ENCODE data around the gene LOXL3. TPM values are rescaled to one million over a fixed set of nuclear protein-coding genes. Genes with fewer than 3 reads are reported as not detected.

LOXL3 gene
- total RNA-seq, 1 experiment from 2014 or later: 0.88 TPM

DNA sequence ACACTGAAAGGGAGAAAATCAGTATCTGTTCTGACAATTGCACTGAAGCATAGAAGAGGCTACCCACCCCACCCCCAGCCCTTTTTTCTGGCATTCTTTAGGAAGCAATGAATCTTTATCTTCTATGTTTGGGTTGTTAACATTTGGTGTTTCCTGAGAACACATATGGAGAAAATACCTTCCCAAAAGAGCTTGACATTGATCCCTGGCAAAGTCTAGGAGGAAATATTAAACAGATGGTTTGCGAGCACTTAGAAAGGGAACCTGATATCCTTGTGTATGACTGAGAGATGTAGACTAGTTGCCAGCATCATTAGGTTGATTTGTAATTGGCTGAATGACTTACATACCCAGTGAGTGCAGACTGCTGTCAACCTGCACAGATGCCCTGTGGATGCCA, 43.7 kb upstream of the LOXL3 start:
- DNase-seq (ENCODE audit: low spot score): no peak
- Histone ChIP-seq H3K4me1 (ENCODE audit: insufficient read depth, low read length, poor library complexity, severe bottlenecking) (no peaks in the 10 kb centered on the region), H3K36me3 (ENCODE audit: insufficient read depth, low read length, poor library complexity, severe bottlenecking) (no peaks in the 10 kb centered on the region), H3K27ac (ENCODE audit: low read depth, low read length, poor library complexity, severe bottlenecking) (no peak overlapping the region), H3K27me3 (replicated peaks; ENCODE audit: insufficient read depth, low read depth, low read length, poor library complexity) (peaks cover 7% of the 10 kb centered on the region), H3K4me3 (ENCODE audit: low read depth, low read length, poor library complexity, severe bottlenecking) (no peak overlapping the region), H3K9me3 (ENCODE audit: low read depth, low read length, poor library complexity, severe bottlenecking) (no peaks in the 10 kb centered on the region)
- BruUV-seq (replicated peaks): no TSS peak
- ChIA-PET CTCF (interaction anchor here (0.6 to 1.0 kb wide), 3 partner anchors 8 to 291 kb away, joined by 4 to 13 read pairs (median 12); no protein-coding TSS in a partner anchor), POLR2A (ENCODE audit: low non-redundant PET) (no interaction called here)
- intact Hi-C loops (cut with micrococcal nuclease; ENCODE audit: unreplicated experiment): no loop called here
- no peak for TF ChIP-seq EZH2 (IDR thresholded peaks at IDR 0.05; ENCODE audit: borderline replicate concordance, low read depth, low read length, poor library complexity, severe bottlenecking)
- TF ChIP-seq, protein P1, sequence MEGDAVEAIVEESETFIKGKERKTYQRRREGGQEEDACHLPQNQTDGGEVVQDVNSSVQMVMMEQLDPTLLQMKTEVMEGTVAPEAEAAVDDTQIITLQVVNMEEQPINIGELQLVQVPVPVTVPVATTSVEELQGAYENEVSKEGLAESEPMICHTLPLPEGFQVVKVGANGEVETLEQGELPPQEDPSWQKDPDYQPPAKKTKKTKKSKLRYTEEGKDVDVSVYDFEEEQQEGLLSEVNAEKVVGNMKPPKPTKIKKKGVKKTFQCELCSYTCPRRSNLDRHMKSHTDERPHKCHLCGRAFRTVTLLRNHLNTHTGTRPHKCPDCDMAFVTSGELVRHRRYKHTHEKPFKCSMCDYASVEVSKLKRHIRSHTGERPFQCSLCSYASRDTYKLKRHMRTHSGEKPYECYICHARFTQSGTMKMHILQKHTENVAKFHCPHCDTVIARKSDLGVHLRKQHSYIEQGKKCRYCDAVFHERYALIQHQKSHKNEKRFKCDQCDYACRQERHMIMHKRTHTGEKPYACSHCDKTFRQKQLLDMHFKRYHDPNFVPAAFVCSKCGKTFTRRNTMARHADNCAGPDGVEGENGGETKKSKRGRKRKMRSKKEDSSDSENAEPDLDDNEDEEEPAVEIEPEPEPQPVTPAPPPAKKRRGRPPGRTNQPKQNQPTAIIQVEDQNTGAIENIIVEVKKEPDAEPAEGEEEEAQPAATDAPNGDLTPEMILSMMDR (conservative IDR thresholded peaks at IDR 0.05; ENCODE audit: low read depth, low read length): no peak

DNA sequence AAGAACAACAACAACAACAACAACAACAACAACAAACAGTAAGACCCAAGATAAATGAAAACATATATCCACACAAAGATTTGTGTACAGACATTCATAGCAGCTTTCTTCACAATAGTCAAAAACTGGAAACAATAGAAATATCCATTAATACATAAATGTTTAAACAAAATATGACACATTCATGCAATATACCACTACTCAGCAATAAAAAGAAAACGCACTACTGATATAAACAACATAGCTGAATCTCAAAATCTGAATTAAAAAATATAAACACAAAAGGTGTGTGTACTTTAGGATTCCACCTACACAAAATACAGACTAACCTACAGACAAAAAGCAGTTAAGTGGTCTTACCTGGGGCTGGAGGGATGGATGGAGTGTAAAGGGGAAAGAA, 42.8 kb upstream of the LOXL3 start:
- CTCF ChIA-PET: no interaction called here
- no peak overlapping the region for H3K4me3 ChIP-seq (ENCODE audit: low read depth, low read length, poor library complexity, severe bottlenecking)
- intact Hi-C loops (cut with micrococcal nuclease; ENCODE audit: unreplicated experiment): no loop called here
- H3K9me3 ChIP-seq (ENCODE audit: low read depth, low read length, poor library complexity, severe bottlenecking): no peaks in the 10 kb centered on the region
- H3K36me3 ChIP-seq (ENCODE audit: insufficient read depth, low read length, poor library complexity, severe bottlenecking): no peaks in the 10 kb centered on the region
- H3K27me3 ChIP-seq (replicated peaks; ENCODE audit: insufficient read depth, low read depth, low read length, poor library complexity): peaks cover 7% of the 10 kb centered on the region
- no peak for DNase-seq (ENCODE audit: low spot score)
- no peak overlapping the region for H3K27ac ChIP-seq (ENCODE audit: low read depth, low read length, poor library complexity, severe bottlenecking)
- BruUV-seq (replicated peaks): no TSS peak
- H3K4me1 ChIP-seq (ENCODE audit: insufficient read depth, low read length, poor library complexity, severe bottlenecking): no peaks in the 10 kb centered on the region
- no peak for TF ChIP-seq EZH2 (IDR thresholded peaks at IDR 0.05; ENCODE audit: borderline replicate concordance, low read depth, low read length, poor library complexity, severe bottlenecking)
- TF ChIP-seq, protein P1 (conservative IDR thresholded peaks at IDR 0.05; ENCODE audit: low read depth, low read length): no peak
- POLR2A ChIA-PET (ENCODE audit: low non-redundant PET): no interaction called here

DNA sequence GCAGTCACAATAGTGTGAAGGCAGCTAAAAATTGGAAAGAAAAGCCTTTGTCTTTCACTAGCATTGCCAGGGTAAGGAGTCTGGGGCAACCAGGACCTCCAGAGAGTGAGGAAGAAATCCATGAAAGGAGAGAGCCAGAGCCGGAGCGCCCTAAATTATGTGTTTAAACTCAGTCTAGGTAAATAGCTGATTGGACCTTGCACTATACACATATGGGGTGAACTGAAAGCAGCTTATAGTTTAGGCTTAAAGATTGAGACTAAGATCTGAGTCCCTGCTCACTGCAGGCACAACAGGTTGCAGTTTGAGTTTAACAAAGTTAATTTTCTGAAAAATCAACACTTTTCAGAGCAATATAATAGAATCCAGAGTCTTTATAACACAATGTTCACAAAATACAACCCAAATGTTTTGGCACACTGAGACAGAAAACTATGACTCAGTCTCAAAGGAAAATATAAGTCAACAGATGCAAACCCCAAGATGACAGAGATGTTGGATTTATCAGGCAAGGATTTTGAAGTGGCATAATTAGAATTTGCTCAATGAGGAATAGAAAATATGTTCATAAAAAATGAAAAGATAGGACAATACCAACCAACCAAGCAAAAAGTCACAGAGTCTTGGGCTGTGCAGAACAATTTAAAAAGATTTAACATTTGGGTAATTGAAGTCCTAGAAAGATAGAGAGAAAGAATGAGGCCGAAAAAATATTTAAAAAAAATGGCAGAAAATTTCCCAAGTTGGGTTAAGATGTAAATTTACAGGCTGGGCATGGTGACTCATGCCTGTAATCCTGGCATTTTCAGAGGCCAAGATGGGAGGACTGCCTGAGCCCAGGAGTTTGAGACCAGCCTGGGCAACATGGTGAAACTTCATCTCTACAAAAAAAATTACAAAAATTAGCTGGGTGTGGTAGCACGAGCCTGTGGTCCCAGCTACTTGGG, 40.4 kb upstream of the LOXL3 start:
- POLR2A ChIA-PET (ENCODE audit: low non-redundant PET): no interaction called here
- Histone ChIP-seq H3K27me3 (replicated peaks; ENCODE audit: insufficient read depth, low read depth, low read length, poor library complexity) (no peaks in the 10 kb centered on the region), H3K4me3 (ENCODE audit: low read depth, low read length, poor library complexity, severe bottlenecking) (no peak overlapping the region), H3K27ac (ENCODE audit: low read depth, low read length, poor library complexity, severe bottlenecking) (no peak overlapping the region), H3K9me3 (ENCODE audit: low read depth, low read length, poor library complexity, severe bottlenecking) (no peaks in the 10 kb centered on the region), H3K36me3 (ENCODE audit: insufficient read depth, low read length, poor library complexity, severe bottlenecking) (no peaks in the 10 kb centered on the region), H3K4me1 (ENCODE audit: insufficient read depth, low read length, poor library complexity, severe bottlenecking) (no peaks in the 10 kb centered on the region)
- DNase-seq (ENCODE audit: low spot score): no peak
- CTCF ChIA-PET: no interaction called here
- TF ChIP-seq, protein P1 (conservative IDR thresholded peaks at IDR 0.05; ENCODE audit: low read depth, low read length): no peak
- TF ChIP-seq EZH2 (IDR thresholded peaks at IDR 0.05; ENCODE audit: borderline replicate concordance, low read depth, low read length, poor library complexity, severe bottlenecking): no peak
- BruUV-seq (replicated peaks): no TSS peak
- intact Hi-C loops (cut with micrococcal nuclease; ENCODE audit: unreplicated experiment): no loop called here
